Psoas muscle (tissue), 8 donors: Measurements from ENCODE around the gene ME2. TPM values are rescaled to one million over a fixed set of nuclear protein-coding genes. Genes with fewer than 3 reads are reported as not detected.

Source experiments
- ATAC-seq, 4 donors: fragments of 200-7000 bp; cut with Tn5 transposase; one replicate each; pipeline ENCODE4 v1.9.1; 2020; ENCODE audit warnings: moderate library complexity in 3 of 4, mild to moderate bottlenecking in 2 of 4
- DNase-seq, 2 donors: peaks; one replicate each; pipeline ENCODE4 v3.0.0-alpha.2; 2020
- H3K27ac ChIP-seq: fragments of 200-600 bp; one replicate; pipeline ENCODE4 v1.8.0; 2022
- H3K27me3 ChIP-seq, 3 donors: fragments of 200-600 bp in 1 of 3; one replicate each; pipeline versions ENCODE4 v1.6.1 to v1.8.0; 2013 to 2022; ENCODE audit warnings: low read length in 2 of 3, mild to moderate bottlenecking in 2 of 3, moderate library complexity in 1 of 3; ENCODE audit not compliant: insufficient read depth in 3 of 3
- H3K36me3 ChIP-seq, 2 donors: fragments of 200-600 bp in 1 of 2; one replicate each; pipeline versions ENCODE4 v1.6.1 to v1.8.0; 2013 to 2022; ENCODE audit warnings: low read depth in 1 of 2, mild to moderate bottlenecking in 1 of 2, moderate library complexity in 1 of 2; ENCODE audit not compliant: insufficient read depth in 1 of 2
- H3K4me1 ChIP-seq: fragments of 200-600 bp; one replicate; pipeline ENCODE4 v1.8.0; 2022
- H3K4me3 ChIP-seq: fragments of 200-600 bp; one replicate; pipeline ENCODE4 v1.8.0; 2022; ENCODE audit warnings: mild to moderate bottlenecking
- H3K9me3 ChIP-seq: fragments of 200-600 bp; one replicate; pipeline ENCODE4 v1.8.0; 2022
- WGBS, 3 donors: extraction: QIAGEN DNeasy Blood & Tissue Kit; methylation state at CpG; one replicate each; pipeline versions ENCODE4 v1.1.6 to v1.1.7; 2013; 5-methylcytosine and 5-hydroxymethylcytosine counted together
- intact Hi-C, 2 donors: fragments of 100-400 bp; cut with DNase I; formaldehyde crosslinking; loops; one replicate each; pipeline versions ENCODE4 v1.11.0 to v1.14.2; 2022
- polyA plus RNA-seq, 3 donors: library from polyadenylated mRNA; stranded (reverse); fragments of 200-250 nt; gene quantifications; one replicate each; pipeline ENCODE4 v1.2.3, GENCODE V29; 2013
- total RNA-seq, 4 donors: library from RNA; stranded (reverse); fragmentation: NEBNext Ultra II Directional in 2 of 4; extraction: Animal tissue kit (Norgen Biotek cat#: 25700) in 2 of 4; gene quantifications; one replicate each; pipeline versions ENCODE4 v1.2.1 to v1.2.4, GENCODE V29; 2021 to 2023
- TF ChIP-seq, protein P1 (sequence below): fragments of 200-600 bp; IDR thresholded peaks from one replicate; pipeline ENCODE4 v1.8.0; 2022; ENCODE audit warnings: antibody characterized with exemption
- donor health status: healthy with polysubstance abuse.
- donor health status: DM: no; HTN: no; CAD: no; lungs with moderate emphysema.
- donor health status: Bipolar disorder and iron deficiency.
- donor health status: healthy.
- donor health status: DM: yes; HTN: yes; CAD: no.
- donor health status: DM: no; HTN: no; CAD: no.
- donor health status: DM: no; HTN: no; CAD: no.
- donor health status: DM: yes; HTN: yes; CAD: no.

The ME2 gene
- total and polyA plus RNA-seq, 7 donors = 19.8 to 63.8 (median 35.1) TPM

DNA sequence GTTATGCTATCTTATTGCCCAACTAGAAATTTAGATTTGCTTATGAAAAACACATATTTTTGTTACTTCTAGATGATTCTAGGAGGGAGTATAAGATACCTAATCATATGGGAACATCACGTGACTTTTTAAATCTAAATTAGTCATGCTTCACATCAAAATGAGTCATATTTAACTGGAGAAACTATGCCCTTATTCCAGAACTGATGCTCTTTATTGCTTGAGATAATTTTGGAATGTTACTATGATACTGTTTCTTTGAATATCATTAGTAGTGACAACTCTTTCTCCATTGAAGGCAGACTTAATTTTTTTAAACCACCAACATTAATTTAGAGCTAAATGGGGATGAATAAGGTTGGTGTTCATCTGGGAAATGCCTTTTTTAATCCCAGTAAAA lies 69.0 kb downstream of the ME2 start:
- DNase-seq (no peak), ATAC-seq (no peak)
- peaks cover 0 to 24% of the 10 kb centered on the region in 2 donors for H3K36me3 ChIP-seq
- no peak overlapping the region for H3K27ac ChIP-seq
- intact Hi-C loops = no loop called here
- TF ChIP-seq, protein P1, sequence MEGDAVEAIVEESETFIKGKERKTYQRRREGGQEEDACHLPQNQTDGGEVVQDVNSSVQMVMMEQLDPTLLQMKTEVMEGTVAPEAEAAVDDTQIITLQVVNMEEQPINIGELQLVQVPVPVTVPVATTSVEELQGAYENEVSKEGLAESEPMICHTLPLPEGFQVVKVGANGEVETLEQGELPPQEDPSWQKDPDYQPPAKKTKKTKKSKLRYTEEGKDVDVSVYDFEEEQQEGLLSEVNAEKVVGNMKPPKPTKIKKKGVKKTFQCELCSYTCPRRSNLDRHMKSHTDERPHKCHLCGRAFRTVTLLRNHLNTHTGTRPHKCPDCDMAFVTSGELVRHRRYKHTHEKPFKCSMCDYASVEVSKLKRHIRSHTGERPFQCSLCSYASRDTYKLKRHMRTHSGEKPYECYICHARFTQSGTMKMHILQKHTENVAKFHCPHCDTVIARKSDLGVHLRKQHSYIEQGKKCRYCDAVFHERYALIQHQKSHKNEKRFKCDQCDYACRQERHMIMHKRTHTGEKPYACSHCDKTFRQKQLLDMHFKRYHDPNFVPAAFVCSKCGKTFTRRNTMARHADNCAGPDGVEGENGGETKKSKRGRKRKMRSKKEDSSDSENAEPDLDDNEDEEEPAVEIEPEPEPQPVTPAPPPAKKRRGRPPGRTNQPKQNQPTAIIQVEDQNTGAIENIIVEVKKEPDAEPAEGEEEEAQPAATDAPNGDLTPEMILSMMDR = no peak
- WGBS, 3 donors = 56 to 62% (median 59%) methylated on average over 1 of the region's 1 CpG
- no peaks in the 10 kb centered on the region for H3K4me1 ChIP-seq
- H3K4me3 ChIP-seq = no peak overlapping the region
- H3K9me3 ChIP-seq = no peaks in the 10 kb centered on the region
- no peaks in the 10 kb centered on the region for H3K27me3 ChIP-seq

DNA sequence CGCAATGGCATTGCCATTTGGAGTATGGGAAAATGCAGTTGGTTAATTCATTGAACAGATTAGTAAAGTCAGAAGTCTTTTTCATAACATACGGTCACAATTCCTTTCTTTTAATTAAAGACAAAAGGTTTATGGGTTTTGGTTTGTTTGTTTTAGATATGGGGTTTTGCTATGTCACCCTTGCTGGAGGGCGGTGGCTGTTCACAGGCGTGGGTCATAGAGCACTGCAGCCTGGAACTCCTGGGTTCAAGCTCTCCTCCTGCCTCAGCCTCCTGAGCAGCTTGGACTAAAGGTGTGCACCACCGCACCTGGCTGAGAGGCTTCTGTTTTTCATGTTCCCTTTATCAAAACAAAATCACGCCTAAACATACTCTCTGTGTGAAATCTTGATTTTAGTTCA lies 70.3 kb downstream of the ME2 start:
- 97 to 98% (median 98%) methylated on average over 6 of the region's 6 CpGs for WGBS, 3 donors
- no peak for DNase-seq
- H3K27me3 ChIP-seq = no peaks in the 10 kb centered on the region
- intact Hi-C loops = no loop called here
- TF ChIP-seq, protein P1 = no peak
- no peak overlapping the region for H3K4me3 ChIP-seq
- no peaks in the 10 kb centered on the region for H3K9me3 ChIP-seq
- H3K4me1 ChIP-seq = no peaks in the 10 kb centered on the region
- H3K27ac ChIP-seq = no peak overlapping the region
- peaks cover 0 to 15% of the 10 kb centered on the region in 2 donors for H3K36me3 ChIP-seq
- ATAC-seq = no peak

DNA sequence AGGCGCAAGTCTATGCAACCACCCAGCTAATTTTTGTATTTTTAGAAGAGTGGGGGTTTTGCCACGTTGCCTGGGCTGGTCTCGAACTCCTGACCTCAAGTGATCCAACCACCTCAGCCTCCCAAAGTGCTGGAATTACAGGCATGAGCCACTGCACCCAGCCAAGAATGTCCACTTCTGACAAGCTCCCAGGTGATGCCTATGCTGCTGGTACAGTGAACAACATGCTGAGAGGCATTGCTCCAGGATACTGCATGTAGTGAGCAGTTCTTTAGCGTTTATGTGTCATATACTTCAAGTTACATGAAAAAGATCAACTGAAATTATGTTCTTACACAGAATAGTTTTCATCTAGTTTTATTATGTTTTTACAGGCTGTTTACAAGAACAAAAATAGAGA lies 71.7 kb downstream of the ME2 start:
- DNase-seq (no peak), ATAC-seq (no peak)
- intact Hi-C loops = no loop called here
- TF ChIP-seq, protein P1 = no peak
- H3K27ac ChIP-seq = no peak overlapping the region
- 82% methylated on average over 4 of the region's 4 CpGs for WGBS, 3 donors
- H3K36me3 ChIP-seq = peaks cover 0 to 9% of the 10 kb centered on the region in 2 donors
- H3K27me3 ChIP-seq = no peaks in the 10 kb centered on the region
- no peak overlapping the region for H3K4me3 ChIP-seq
- H3K4me1 ChIP-seq = no peaks in the 10 kb centered on the region
- no peaks in the 10 kb centered on the region for H3K9me3 ChIP-seq

DNA sequence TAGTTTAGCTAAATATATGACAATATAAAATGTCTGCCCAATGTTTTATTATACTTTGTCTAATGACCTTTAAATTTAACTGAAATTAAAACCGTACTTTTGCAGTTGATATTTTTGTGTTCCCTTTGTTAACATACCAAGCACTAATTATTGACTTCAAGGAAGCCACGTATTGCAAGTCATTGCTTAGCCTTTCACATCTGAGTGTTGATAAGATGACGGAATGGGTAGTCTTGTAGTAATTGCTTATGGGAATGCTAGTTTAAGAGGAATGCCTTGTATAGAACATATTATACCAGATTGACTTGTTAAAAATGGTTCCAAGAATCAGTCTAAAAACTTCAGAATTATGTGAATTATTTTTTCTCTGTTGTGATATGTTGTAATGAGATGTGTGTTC lies 74.9 kb downstream of the ME2 start:
- no peaks in the 10 kb centered on the region for H3K9me3 ChIP-seq
- WGBS, 3 donors = 85 to 90% (median 87%) methylated on average over 3 of the region's 3 CpGs
- intact Hi-C loops = no loop called here
- H3K36me3 ChIP-seq = no peaks in the 10 kb centered on the region
- no peak overlapping the region for H3K27ac ChIP-seq
- no peaks in the 10 kb centered on the region for H3K4me1 ChIP-seq
- ATAC-seq (no peak), DNase-seq (no peak)
- no peak overlapping the region for H3K4me3 ChIP-seq
- no peaks in the 10 kb centered on the region for H3K27me3 ChIP-seq
- TF ChIP-seq, protein P1 = no peak

DNA sequence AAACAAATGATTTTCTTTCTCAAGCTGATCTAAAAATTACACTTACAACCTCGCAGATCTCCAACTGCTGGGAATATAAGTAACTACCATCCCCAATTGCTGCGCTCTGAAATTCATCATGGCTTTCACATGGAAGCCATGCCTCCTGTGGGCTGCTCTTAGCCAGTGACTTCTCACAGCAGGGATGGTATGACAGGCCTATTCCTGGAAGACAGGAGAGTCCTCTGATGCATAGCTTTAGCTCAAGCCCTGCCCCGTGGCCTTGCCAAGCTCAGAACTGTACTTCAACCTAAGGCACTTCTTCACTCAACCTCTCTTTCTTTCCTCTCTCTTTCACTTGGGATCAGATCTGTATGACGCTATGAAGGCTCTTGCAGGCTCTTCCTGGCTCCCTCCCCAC lies 76.3 kb downstream of the ME2 start:
- TF ChIP-seq, protein P1 = no peak
- Histone ChIP-seq H3K4me1 (no peaks in the 10 kb centered on the region), H3K27me3 (no peaks in the 10 kb centered on the region), H3K27ac (no peak overlapping the region), H3K9me3 (no peaks in the 10 kb centered on the region), H3K4me3 (no peak overlapping the region), H3K36me3 (no peaks in the 10 kb centered on the region)
- DNase-seq (no peak), ATAC-seq (no peak)
- WGBS, 3 donors = 90 to 91% (median 90%) methylated on average over 4 of the region's 4 CpGs
- intact Hi-C loops = no loop called here
